Peyer's patch (tissue), 4 donors: ENCODE results near the gene RGPD4. TPM values are rescaled to one million over a fixed set of nuclear protein-coding genes. Genes with fewer than 3 reads are reported as not detected.
"Not testable (repeated sequence)": the region's sequence is repeated elsewhere in the genome, so short reads cannot be mapped to it uniquely, and the experiment has no call there.

ENCODE experiments used
- DNase-seq, 3 donors: peaks; one replicate each; pipeline ENCODE4 v3.0.0-alpha.2; 2017 to 2019
- H3K27ac ChIP-seq, 4 donors: fragments of 200-600 bp; sonication (generic); one replicate each; pipeline ENCODE4 v1.5.1; 2016 to 2019
- H3K27me3 ChIP-seq, 2 donors: fragments of 200-600 bp; sonication (generic); one replicate each; pipeline ENCODE4 v1.5.1; 2019
- H3K36me3 ChIP-seq, 3 donors: fragments of 200-600 bp; sonication (generic); one replicate each; pipeline ENCODE4 v1.5.1; 2016 to 2019
- H3K4me1 ChIP-seq, 4 donors: fragments of 200-600 bp; sonication (generic); one replicate each; pipeline ENCODE4 v1.5.1; 2016 to 2019
- H3K4me3 ChIP-seq, 4 donors: fragments of 200-600 bp; sonication (generic); 1 replicate in 3 of 4; 2 replicates in 1 of 4; pipeline ENCODE4 v1.5.1; 2016 to 2019; ENCODE audit warnings: mild to moderate bottlenecking in 1 of 4
- H3K9me3 ChIP-seq, 4 donors: fragments of 200-600 bp; sonication (generic); one replicate each; pipeline ENCODE4 v1.5.1; 2016 to 2019; ENCODE audit warnings: mild to moderate bottlenecking in 1 of 4
- POLR2A ChIP-seq, 2 donors: fragments of 450-650 bp; IDR thresholded peaks; one replicate each; pipeline ENCODE4 v1.5.1; 2017; ENCODE audit warnings: antibody characterized with exemption in 2 of 2, mild to moderate bottlenecking in 2 of 2, moderate library complexity in 2 of 2
- total RNA-seq, 4 donors: library from RNA; depleted of rRNA; stranded (reverse); fragments of >200 nt; gene quantifications; one replicate each; pipeline ENCODE4 v1.1.0, GENCODE V29; 2016
- TF ChIP-seq, protein P1 (sequence below), 6 experiments: fragments of 450-650 bp in 4 of 6; fragments of 200-600 bp in 2 of 6; sonication (generic) in 1 of 6; IDR thresholded peaks; one replicate each; pipeline ENCODE4 v1.5.1; 2017 to 2019; ENCODE audit warnings: antibody characterized with exemption in 6 of 6, mild to moderate bottlenecking in 3 of 6, moderate library complexity in 1 of 6

Gene RGPD4
- not detected for total RNA-seq

DNA sequence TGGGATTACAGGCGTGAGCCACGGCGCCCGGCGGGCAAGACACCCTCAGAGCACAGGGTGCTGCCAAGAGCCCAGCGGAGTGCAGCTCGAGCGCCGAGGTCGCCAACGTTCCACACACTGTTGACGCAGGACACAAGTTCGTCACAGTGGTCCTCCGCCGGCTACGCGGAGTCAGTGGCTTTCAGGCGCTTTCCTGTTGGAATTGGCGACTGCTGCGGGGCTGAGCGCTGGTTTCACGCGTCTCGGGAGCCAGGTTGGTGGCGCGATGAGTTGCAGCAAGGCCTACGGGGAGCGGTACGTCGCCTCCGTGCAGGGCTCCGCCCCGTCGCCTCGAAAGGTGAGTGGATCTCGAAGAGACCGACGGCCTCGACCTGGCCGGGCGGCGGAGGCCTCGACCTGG lies at the start of gene RGPD4:
Gene RGPD4 (plus strand): TSS at position 144 of the 400 bp plus-strand sequence. CDS start 122 bp downstream, at position 266.
- not testable (repeated sequence) for H3K36me3 ChIP-seq, DNase-seq, H3K27me3 ChIP-seq, H3K4me1 ChIP-seq, H3K4me3 ChIP-seq, H3K27ac ChIP-seq, H3K9me3 ChIP-seq

DNA sequence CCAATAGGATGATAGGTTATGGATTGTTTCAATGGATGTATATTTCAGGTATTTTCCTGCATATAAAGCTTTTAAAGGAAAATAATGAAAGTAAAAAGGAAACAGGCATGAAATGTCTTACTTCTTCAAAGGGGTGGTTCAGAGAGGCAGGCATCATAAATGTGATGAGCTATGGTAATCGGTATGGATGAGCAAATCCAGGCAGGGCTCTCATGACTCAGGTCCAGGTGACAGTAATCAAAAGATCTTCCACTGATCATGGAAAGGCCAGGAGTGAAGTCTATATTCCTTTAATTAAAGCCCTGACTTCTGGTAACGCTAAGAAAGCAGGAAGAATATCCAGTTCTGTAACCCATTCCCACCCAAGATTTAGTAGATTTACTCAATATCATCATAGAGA lies 48.7 kb upstream of the RGPD4 start:
- no peaks in the 10 kb centered on the region for H3K36me3 ChIP-seq
- TF ChIP-seq, protein P1, sequence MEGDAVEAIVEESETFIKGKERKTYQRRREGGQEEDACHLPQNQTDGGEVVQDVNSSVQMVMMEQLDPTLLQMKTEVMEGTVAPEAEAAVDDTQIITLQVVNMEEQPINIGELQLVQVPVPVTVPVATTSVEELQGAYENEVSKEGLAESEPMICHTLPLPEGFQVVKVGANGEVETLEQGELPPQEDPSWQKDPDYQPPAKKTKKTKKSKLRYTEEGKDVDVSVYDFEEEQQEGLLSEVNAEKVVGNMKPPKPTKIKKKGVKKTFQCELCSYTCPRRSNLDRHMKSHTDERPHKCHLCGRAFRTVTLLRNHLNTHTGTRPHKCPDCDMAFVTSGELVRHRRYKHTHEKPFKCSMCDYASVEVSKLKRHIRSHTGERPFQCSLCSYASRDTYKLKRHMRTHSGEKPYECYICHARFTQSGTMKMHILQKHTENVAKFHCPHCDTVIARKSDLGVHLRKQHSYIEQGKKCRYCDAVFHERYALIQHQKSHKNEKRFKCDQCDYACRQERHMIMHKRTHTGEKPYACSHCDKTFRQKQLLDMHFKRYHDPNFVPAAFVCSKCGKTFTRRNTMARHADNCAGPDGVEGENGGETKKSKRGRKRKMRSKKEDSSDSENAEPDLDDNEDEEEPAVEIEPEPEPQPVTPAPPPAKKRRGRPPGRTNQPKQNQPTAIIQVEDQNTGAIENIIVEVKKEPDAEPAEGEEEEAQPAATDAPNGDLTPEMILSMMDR (IDR thresholded peaks at IDR 0.05) = no peak
- TF ChIP-seq POLR2A (IDR thresholded peaks at IDR 0.05) = no peak
- no peak overlapping the region for H3K27ac ChIP-seq
- DNase-seq = no peak
- H3K4me1 ChIP-seq = no peaks in the 10 kb centered on the region
- H3K27me3 ChIP-seq = no peaks in the 10 kb centered on the region
- H3K9me3 ChIP-seq = no peaks in the 10 kb centered on the region
- H3K4me3 ChIP-seq = no peak overlapping the region

DNA sequence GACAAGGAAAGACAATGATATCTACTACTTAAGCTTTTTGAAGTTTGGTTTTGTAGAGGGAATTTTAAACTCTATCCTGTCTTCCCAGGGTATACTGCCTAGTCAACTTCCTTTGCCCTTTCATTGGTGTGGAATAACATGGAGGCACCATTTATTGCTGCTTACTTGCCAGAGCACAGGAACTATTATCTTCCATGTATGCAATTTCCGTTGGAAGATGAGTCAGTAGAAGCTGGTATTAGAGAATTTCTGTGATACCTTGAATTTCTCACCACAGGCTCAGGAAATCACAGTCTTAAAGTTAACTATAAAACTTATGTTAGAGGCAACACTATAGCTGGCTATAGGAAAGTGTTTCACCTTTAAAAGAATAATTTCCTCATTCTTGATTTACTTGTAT lies 40.9 kb upstream of the RGPD4 start:
- H3K27ac ChIP-seq = no peak overlapping the region
- no peaks in the 10 kb centered on the region for H3K27me3 ChIP-seq
- no peaks in the 10 kb centered on the region for H3K9me3 ChIP-seq
- H3K36me3 ChIP-seq = no peaks in the 10 kb centered on the region
- H3K4me1 ChIP-seq = no peaks in the 10 kb centered on the region
- no peak for TF ChIP-seq POLR2A (IDR thresholded peaks at IDR 0.05)
- TF ChIP-seq, protein P1 (IDR thresholded peaks at IDR 0.05) = no peak
- no peak overlapping the region for H3K4me3 ChIP-seq
- no peak for DNase-seq

DNA sequence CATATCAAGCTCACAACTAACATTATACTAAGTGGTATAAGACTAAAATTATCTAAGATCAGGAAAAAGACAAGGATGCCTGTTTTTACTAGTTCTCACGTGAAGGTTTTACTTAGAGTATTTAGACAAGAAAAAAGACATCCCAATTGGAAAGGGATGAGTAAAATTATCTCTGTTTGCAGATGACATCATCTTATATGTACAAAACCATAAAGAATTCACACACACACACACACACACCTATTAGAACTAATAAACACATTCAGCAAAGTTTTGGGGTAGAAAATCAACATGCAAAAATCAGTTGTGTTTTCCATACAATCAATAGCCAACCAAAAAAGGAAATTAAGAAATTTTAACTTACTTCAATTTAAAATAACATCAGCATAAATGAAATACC lies 35.9 kb upstream of the RGPD4 start:
- H3K4me1 ChIP-seq = no peaks in the 10 kb centered on the region
- DNase-seq = no peak
- H3K27ac ChIP-seq = no peak overlapping the region
- no peaks in the 10 kb centered on the region for H3K36me3 ChIP-seq
- TF ChIP-seq POLR2A (IDR thresholded peaks at IDR 0.05) = no peak
- TF ChIP-seq, protein P1 (IDR thresholded peaks at IDR 0.05) = no peak
- no peak overlapping the region for H3K4me3 ChIP-seq
- no peaks in the 10 kb centered on the region for H3K9me3 ChIP-seq
- H3K27me3 ChIP-seq = no peaks in the 10 kb centered on the region

DNA sequence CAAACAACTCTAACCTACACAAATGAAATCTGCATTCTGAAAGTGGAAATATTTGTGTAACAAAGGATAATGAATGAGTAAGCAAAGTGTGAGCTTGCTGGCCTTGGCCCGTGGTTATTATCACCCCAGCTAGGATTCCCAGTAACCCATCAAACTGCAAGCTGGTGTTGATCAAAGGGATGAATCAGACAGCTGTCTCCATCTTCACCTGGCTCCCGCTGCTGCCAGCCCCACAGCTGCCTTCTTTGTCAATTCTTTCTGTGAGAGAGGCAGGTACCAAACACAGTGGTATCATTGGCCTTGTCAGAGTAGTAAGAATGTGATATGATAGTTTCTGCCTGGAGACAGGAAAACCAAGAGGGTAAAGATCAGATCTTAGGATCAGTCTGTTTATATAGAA lies 25.2 kb upstream of the RGPD4 start:
- TF ChIP-seq, protein P1 (IDR thresholded peaks at IDR 0.05) = no peak
- TF ChIP-seq POLR2A (IDR thresholded peaks at IDR 0.05) = no peak
- Histone ChIP-seq H3K4me1 (no peaks in the 10 kb centered on the region), H3K27me3 (no peaks in the 10 kb centered on the region), H3K9me3 (no peaks in the 10 kb centered on the region), H3K27ac (no peak overlapping the region), H3K4me3 (no peak overlapping the region), H3K36me3 (no peaks in the 10 kb centered on the region)
- no peak for DNase-seq

DNA sequence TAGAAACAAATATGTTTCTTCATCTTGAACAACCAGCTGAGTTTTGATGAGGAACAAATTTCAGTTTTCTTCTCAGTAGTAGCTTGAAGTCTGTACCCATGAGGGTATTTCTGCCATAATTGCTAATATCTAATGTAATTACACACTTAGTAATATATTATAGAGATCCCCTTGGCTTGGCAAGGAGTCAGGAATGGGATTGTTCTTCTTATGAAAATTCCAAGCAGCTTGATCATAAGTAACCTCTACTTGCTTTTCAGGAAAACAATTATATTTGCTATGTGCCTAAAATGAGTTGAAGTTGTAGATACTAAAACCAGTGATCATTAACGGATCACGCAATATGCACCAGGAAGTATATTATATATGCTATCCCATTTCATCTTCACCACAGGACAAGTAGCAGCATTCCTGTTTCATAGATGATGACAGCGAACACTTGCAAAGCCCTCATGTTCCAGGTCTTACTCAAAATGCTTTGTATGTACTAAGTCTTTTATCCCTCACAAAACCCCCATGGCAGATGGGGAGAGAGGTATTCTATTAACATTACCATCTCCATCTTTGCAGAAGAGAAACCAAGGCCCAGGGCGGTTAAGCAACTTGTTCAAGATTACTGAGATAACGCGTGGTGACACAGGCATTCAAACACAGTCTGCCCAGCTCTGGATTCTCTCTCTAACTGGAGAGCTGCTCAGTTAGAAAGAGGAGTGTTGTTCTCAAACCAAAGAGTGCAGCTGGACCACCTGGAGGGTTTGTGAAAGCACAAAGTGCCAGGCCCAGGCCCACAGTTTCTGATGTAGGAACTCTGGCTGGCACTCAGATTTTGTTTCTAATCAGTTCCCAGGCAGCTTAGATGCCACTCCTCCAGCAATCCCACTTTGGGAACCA lies 21.8 kb upstream of the RGPD4 start:
- H3K4me1 ChIP-seq = no peaks in the 10 kb centered on the region
- H3K27ac ChIP-seq = no peak overlapping the region
- no peaks in the 10 kb centered on the region for H3K27me3 ChIP-seq
- H3K36me3 ChIP-seq = no peaks in the 10 kb centered on the region
- no peaks in the 10 kb centered on the region for H3K9me3 ChIP-seq
- no peak overlapping the region for H3K4me3 ChIP-seq
- TF ChIP-seq, protein P1 (IDR thresholded peaks at IDR 0.05) = no peak
- no peak for DNase-seq
